Iris pigment epithelial cell (primary cell): ENCODE data around the gene CUL2.
"Not testable (repeated sequence)": the region's sequence is repeated elsewhere in the genome, so short reads cannot be mapped to it uniquely, and the experiment has no call there.

ENCODE experiments used
- DNase-seq: peaks from one replicate; pipeline ENCODE4 v3.0.0-alpha.2; 2011; ENCODE audit warnings: low read depth

CUL2 gene

DNA sequence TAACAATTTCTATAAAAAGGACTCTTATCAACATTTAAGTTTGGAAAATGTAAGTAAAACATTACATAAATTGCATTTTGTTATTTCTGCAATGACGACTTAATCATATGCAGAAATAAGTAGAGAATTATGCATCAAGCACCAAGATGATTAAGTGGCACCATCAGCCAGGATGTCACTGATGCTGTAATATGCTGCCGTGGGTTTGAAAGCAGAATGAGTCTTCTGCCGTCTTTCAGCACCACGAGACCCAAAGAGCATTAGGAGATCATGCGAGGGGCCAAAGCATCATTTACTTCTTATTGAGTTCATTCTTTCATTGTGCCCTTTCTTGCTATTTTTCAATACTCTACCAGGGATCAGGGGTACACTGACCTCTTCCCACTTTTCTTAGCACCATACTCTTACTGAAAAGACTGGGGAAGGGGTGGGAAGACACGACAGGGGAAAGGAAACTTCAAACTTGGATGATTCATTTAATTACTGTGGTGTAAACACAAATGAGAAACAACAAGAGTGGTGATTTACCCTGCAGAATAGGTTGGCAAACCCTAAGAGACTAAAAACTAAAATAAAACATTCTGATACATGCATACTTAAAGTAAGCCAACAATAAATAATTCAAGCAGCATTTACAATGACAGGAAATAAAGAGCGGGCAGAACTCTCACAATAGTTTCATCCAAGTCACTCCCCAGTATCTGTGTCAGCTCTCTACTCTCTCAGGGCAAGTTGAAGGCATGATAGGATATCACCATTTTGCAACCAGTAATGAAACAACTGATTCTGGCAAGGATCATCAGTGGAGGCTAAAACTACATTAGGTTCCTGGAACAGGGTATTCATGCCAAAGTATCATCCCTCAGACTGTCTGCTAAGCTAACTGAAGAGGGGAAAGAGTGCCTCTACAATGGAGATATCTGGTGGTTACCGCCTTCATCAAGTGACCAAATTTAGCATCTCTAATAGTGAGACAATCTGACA lies 70.8 kb downstream of the CUL2 start:
- DNase-seq = no peak

DNA sequence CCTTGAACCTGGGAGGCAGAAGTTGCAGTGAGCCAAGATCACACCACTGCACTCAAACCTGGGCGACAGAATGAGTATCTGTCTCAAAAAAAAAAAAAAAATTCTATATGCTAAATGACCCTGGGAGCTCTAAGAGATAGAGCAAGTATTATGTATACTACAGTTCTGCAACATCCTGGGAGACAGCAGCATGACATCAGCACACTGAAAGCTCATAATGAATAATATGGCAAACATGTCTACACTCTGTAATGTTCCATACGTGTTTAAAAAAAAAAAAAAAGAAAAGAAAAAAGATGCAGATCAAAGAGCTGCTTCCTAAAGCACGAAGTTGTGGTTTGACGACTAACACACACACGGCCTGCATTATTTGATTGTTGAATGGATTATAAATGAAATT lies 72.5 kb downstream of the CUL2 start:
- DNase-seq = no peak

DNA sequence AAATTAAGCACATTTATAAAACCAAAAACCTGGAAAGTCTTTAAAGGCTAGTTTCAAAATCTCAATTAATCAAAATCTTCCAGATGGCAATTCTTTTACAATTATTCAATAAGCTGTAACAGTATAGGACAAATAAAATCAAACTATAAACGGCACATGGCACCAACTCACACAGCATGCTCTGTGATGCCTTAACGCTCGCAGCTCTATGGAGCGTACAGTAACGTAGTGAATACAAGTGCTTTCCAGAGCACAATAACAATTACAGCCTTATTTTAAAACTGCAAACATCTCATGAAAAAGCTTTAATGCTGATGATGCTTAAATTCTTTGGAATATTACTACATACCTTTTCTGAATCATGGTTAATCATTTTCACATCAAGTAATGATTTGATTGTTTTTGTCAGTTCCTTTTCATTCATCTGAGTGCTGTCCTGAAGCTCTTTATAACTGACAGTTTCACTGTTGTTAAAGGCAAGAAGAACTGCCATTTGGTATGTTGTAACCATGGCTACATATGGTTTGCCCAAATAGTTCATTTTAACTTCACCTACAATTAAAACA lies 74.2 kb downstream of the CUL2 start:
- DNase-seq = no peak

DNA sequence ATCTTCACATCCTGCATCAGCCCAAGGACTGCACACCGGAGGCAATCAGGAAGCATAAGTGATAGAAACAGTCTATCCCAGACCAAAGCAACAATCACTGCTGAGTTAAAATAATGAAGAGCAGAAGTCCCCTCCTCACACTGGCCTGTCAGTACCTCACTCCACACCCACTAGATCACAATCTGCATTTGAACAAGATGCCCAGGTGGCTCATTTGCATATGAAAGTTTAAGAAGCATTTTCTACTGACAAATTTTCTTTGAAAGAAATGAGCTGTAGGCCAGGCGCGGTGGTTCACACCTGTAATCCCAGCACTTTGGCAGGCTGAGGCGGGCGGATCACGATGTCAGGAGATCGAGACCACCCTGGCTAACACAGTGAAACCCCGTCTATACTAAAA lies 77.4 kb downstream of the CUL2 start:
- no peak for DNase-seq

DNA sequence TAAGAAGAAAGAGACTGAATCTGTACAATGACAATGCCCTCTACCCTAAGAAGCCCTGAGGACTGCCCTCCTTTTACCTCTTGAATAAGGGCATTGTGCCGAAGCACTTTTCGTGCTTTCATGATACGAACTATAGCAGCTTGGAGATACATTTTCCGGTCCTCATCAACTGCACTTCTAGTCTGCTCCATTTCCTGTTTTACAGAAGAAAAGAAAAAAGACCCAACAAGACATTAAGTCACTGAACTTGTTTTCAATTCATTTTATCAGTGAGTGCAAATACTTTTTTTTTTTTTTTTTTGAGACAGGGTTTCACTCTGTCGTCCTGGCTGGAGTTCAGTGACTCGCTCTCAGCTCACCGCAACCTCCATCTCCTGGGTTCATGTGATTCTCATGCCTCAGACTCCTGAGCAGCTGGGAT lies 78.4 kb downstream of the CUL2 start:
- peak; percentile 45 for DNase-seq

DNA sequence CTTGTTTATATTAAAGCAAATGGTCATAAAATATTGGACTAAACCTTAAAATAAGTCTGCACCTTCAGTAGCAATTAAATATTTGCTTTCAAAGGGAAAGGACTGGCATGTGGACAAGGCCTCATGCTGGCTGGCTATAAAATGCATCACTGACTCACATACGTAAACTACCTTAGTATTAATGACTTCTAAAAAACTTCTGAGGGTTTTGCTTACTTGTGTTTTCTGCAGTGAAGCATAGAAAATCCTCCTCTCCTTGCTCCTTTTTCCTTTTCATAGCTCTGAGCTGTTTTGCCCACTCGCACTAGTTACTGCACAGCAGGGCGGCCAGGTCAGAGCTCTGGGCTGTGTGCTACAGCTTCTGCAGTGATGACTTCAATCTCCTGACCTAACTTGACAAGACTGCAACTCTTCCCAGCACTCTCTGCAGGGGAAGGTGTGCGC lies 82.3 kb downstream of the CUL2 start:
- peak; percentile 49 for DNase-seq

DNA sequence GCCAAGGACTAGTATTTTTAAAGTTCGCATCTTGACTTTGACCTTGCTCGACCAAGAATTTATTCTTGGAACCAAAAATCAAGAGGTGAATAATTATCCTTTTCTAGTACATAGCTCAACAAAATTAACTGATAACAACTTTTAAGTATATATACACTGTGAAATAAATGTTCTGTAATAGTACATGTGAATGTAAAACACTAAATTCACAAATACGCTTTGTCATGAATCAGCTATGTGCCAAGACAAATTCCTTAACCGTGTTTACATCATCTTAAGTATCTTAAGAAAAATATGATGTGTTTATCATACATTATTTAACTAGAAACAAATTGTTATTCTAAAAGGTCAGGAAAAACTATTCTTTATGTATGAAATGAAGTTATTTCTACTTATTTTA lies 83.3 kb downstream of the CUL2 start:
- DNase-seq = peak; percentile 92

DNA sequence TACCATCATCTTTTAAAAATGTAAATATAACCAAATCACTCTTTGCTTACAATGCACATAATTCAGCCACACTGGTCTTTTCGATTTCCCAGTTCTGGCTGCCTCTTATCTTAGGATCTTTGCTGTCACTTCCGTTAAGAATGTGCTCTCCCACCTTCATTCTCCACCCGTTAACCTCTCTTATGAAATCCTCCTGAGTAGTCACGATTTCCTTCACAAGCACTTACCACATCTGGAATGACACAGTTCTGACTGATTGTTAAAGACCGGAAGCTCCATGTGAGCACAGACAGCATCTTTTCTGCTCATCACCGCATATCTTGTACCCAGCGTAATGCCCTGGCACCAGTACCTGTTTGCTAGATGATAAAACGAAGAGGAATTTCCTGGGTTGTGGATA lies 84.3 kb downstream of the CUL2 start:
- DNase-seq = peak; percentile 99

DNA sequence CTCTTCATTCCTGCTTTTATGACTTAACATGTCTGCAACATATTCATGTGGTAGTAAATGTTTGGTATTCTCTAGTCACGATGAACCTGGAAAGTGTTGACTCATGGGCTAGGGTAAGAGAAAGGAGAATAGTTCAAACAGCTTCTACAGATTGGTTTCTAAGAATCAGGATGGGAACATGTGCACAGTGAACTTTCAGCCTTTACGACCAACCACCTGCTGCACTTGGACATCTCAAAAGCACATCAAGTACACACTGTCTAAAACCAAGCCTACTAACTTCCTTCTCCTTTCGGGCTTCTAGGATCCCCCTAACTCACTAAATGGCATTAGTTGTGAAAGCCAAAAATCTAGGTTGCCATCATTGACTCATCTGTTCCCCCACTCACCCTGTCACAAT lies 85.5 kb downstream of the CUL2 start:
- DNase-seq = peak; percentile 46

DNA sequence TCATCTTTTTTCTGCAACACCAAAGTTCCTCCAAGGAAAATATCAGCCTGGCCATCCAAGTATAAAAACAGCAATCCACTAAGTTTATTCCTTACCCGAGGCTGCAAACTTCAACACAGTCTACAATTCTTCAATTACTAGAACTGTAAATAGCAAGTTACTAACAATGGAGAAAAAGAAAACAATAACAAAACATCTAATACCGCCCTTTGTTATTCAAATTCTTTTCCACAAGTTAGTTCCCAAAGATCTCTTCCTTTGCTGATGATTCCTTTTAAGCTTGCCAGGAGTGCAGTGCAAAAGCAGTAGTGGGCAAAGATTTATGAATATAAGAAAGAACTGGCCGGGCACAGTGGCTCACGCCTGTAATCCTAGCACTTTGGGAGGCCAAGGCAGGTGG lies 86.2 kb downstream of the CUL2 start:
- no peak for DNase-seq

DNA sequence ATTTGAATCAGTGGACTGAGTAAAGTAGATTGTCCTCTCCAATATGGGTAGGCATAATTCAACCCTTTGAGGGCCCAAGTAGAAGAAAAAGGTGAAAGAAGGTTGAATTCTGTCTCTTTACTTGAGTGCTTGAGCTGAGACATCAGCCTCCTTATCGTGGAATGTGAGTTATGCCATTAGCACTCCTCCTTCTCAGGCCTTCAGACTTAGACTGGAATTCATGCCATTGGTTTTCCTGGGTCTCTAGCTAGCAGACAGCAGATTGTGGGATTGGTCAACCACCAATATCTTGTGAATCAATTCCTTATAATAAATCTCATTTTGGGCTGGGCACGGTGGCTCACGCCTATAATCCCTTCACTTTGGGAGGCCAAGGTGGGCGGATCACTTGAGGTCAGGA lies 89.2 kb downstream of the CUL2 start:
- peak; percentile 67 for DNase-seq

DNA sequence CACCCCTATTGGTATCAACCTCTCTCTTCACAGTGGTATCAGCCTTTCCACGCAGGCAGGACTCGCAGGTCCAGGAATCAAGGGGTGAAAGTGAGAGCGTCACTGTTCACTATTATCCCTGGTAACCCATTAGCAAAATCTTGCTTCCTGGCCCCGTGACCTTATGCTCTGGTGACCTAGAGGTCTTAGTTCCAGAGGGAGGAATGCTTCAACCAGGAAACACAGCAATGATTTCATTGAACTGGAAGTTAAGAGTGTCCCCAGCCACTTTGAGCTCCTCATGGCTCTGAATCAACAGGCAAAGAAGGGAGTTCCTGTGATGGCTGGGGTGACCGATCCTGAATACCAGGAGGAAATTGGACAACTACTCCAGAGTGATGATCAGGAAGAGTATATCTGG lies 90.6 kb downstream of the CUL2 start:
- no peak for DNase-seq

DNA sequence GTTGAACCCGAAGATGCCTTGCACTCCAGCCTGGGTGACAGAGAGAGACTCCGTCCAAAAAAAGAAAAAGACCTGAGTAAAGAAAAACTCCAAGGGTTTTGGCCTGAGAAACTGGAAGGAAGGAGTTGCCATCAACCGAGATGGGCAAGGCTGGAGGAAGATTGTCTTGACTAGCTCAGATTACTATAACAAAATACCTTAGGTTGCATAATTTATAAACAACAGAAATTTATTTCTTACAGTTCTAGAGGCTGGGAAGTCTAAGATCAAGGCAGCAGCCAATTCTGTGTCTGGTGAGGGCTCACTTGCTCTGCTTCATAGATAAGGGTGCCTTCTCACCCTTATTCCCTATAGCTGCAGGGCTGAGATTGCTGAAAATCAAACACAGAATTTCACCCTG lies 91.2 kb downstream of the CUL2 start:
- DNase-seq = no peak

DNA sequence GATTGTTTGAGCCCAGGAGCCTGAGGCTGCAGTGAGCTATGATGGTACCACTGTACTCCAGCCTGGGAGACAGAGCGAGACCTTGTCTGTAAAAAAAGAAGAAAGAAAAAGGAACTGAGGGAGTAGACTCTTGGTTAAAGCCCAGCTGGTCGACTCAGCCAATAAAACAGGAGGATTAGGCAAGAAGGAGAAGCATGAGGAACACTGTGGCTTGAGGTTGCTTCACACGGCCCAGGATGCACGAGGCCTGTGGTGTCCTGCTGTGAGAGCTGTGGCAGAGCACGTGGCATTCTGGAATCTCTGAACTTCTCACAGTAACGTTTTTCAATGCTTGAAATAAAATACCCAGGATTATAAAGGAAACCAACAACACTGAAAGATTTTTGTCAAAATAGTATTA lies 93.3 kb downstream of the CUL2 start:
- DNase-seq = peak; percentile 74

DNA sequence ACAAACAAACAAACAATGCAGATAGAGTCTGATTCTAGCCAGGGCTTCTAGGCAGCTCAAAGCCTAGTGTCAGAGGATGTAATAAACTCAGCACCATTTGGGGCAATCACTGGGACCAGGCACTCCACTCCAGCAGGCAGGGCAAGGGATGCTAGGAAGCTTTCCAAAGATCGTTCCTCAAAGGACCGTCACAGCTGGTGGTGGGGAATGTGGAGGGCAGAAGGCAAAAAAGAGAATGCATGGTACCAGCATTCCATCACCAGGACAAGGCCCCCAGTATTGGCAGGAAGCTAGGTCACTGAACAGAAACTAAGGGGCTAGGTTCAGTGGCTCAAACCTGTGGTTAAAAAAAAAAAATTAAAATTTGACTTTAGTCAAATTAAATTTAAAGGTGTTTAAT lies 94.2 kb downstream of the CUL2 start:
- no peak for DNase-seq

DNA sequence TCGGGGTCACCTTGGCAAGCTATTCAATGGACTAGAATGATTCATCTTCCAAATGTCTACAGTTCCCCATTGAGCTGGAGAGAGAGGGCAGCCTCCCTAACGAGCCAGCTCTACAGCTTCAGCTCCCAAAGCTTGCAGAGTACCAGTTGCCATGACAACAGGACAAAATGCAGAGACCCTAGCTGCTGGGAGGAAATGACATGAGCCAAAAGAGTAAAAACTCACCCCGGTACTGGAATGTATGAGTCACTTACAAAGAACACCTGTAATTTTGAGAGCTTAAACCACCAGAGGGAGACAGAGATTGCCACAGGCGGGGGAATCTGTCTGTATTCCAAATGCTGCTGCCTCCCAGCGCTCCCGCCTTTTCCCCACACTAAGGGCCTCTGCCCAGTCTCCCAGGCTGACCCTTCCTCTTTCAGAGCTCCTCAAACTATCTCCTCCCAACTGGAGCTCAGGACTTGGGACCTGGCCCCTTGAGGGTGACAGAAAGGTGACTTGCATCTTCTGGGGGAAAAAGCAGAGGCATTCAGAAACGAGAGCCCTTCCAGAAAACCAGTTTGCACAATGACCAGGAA lies 95.5 kb downstream of the CUL2 start:
- DNase-seq = peak; percentile 76

DNA sequence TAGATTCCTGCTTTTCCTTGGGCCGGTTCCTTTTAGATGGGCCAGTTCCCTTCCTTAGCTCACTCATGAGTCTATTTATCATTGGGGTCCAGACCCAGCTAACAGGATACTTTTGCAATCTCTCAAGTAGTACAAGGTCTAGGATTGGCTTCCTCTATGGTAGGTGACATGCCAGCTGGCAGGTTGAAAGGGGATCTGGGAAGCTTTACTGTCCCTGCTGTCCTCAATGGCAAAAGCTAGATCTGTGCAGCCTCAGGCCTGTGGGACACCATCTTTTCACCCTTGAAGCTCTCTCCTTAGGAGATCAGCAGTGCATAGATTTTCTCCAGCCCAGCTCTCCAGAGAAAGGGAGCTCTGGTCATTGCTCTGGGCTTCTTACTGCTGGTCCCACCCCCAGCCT lies 96.4 kb downstream of the CUL2 start:
- DNase-seq = no peak

DNA sequence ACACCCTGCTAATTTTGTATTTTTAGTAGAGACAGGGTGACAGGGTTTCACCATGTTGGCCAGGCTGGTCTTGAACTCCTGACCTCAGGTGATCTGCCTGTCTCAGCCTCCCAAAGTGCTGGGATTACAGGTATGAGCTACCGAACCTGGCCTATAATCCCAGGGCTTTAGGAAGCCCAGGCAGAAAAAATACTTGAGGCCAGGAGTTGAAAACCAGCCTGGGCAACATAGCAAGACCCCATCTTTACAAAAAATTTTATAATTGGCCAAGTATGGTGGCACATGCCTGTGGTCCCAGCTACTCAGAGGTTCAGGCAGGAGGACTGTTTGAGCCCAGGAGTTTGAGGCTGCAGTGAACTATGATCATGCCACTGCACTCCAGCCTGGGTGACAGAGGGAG lies 99.0 kb downstream of the CUL2 start:
- not testable (repeated sequence) for DNase-seq

DNA sequence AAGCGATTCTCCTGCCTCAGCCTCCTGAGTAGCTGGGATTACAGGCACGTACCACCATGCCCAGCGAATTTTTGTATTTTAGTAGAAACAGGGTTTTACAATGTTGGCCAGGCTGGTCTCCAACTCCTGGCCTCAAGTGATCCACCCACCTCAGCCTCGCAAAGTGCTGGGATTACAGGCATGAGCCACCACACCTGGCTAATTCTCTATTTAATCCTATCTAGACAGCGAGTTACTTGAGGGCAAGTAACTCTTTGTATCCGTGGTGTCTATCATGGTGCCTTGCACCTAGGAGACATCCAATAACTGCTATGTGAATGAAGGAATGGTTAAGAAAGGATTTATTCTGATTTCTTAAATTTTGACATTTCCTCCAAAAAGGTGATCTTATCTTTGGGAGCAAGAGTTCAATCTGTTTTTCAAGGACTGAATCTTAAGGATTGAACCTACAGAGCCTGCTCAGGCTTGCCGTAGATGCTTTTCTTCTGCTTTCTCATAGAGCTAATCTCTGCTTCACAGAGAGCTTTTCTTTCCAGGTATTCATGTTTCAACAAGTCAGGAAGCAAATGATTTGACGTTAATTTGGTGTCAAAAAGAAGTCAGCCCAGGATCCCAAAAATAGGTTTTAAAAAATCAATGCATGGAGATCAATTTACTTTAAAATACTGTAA lies 101.6 kb downstream of the CUL2 start:
- DNase-seq = no peak

DNA sequence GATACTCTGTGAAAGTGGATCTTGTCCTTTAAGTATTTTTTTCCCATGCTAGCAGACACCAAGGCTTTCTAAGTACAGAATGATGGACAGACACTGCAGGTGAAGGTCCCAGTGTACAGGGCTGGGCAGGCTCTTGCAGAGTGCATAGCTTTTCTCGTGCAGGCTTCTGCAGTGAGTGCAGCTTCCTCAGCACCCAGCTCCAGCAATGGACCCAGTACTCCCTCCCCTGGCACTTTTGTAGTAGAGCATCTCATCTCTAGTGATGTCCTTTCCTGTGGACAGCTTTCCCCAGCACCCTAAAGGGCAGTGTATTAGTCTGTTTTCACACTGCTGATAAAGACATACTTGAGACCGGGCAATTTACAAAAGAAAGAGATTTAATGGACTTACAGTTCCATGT lies 104.3 kb downstream of the CUL2 start:
- peak; percentile 46 for DNase-seq

DNA sequence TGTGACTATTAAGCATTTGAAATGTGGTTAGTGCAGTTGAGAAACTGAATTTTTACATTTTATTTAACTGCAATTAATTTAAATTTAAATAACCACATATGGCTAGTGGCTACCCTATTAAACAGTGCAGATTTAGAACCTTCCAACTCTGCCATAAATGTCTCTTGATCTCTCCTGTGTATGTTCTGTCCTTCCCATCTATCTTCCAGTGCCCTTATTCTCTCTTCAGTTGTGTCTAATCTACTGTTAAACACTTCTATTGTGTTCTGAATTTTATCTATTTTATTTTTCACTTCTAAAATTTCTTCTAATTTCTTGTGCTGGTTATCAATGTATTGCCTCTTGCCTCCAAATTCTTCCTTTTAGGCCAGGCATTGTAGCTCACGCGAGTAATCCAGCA lies 105.0 kb downstream of the CUL2 start:
- no peak for DNase-seq

DNA sequence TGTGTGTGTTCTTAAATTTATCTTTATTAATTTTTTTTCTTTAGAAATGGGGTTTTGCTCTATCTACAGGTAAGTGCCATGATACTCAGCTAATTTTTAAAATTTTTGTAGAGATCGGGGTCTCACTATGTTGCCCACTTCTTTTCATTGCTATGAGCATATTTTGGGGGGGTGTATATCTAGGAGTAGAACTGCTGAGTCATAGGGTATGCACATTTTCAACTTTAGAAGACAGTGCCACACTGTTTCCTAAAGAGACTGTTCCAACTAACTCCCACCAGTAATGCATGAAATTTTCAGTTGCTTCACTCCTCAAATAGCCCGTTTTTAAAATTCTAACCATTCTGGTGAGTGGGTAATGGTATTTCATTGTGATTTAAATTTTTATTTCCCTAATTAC lies 108.3 kb downstream of the CUL2 start:
- DNase-seq = no peak

DNA sequence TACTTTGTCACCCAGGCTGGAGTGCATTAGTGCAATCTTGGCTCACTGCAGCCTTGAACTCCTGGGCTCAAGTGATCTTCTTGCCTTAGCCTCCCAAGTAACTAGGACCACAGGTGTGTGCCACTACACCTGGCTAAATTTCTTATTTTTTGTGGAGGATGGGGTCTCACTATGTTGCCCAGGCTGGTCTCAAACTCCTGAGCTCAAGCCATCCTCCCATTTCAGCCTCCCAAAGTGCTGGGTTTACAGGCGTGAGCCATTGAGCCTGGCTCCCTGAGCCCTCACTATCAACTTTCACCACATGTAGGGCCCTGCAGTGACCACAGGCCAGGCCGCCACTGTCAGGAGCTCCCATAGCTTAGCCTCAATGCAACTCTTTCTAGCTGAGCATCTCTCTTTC lies 110.2 kb downstream of the CUL2 start:
- no peak for DNase-seq
